Epidermal melanocyte (primary cell): Measurements from ENCODE around the gene OGFR.

Experiments used
- DNase-seq: peaks from one replicate; pipeline ENCODE4 v3.0.0; 2011; ENCODE audit warnings: low spot score; ENCODE audit not compliant: insufficient read length

Gene OGFR

GRCh38 chr20:62825986-62826645, 21.5 kb downstream of the OGFR start:
- no peak for DNase-seq

DNA sequence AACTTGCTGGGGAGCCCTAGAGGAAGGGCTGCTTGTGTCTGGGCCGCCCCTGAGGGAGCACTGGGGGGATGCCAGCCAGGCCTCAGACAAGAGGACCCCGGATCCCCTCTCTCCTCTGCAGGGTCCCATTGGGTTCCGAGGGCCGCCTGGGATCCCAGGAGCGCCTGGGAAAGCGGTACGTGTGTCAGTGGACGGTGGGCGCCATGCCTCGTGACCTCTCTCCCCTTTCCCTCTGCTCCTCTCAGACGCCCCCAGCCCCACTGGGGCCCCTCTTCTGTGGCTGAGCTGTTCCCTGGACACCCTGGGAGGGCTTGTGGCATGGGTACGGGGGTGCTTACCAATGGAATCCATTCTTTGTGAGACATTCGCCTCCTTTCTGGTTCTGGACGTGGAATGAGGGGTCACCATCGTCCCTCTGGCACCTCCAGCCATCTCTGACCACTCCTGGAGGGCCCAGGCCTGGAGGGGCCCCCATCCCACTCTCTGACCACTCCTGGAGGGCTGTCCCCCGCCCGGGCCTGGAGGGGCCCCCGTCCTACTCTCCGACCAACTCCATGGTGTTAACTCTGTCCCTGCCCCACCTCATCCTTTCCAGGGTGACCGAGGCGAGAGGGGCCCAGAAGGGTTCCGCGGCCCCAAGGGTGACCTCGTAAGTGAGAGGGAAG, 22.1 kb downstream of the OGFR start:
- no peak for DNase-seq

- DNase-seq: no peak
Observed at GRCh38 chr20:62827311-62828038, 22.8 kb downstream of the OGFR start.

DNA sequence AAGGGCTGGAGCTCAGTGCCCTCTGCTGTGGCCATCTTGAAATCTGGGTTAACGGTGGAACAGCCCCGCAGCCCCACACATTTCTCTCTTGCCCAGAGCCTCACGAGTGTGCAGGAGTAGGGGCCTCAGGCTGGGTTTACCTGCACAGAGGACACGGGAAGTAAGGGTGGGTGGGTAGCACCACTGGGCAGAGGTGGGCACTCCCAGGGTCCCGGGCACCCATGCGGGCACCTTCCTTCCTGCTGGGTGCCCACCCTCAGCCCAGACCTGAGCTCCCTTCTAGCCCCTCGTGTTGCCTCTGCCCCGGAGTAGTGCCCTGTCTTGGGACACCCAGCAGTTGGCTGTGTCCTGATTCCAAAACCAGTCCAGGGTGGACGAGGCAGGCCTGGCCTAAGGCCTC, 23.4 kb downstream of the OGFR start:
- no peak for DNase-seq

GRCh38 chr20:62828511-62829230, 24.0 kb downstream of the OGFR start:
- DNase-seq: no peak

- DNase-seq: no peak
Observed at GRCh38 chr20:62829231-62830230, 24.9 kb downstream of the OGFR start.

DNA sequence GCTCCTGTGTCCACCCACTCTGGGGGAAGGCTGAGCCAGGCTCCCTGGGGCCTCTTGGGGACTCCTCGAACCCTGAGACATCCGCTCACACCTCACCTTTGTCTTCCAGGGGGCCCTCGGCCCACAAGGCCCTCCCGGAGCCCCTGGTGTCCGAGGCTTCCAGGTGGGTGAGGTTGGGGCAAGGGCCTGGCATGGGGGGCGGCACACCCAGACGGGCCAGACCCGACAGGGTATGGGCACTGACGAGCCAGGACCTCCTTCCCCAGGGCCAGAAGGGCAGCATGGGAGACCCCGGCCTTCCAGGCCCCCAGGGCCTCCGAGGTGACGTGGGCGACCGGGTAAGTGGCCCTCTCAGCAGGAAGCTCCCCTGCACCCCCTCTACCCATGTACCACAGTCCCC, 25.6 kb downstream of the OGFR start:
- DNase-seq: no peak

GRCh38 chr20:62830821-62831220, 26.2 kb downstream of the OGFR start:
- DNase-seq: no peak

DNA sequence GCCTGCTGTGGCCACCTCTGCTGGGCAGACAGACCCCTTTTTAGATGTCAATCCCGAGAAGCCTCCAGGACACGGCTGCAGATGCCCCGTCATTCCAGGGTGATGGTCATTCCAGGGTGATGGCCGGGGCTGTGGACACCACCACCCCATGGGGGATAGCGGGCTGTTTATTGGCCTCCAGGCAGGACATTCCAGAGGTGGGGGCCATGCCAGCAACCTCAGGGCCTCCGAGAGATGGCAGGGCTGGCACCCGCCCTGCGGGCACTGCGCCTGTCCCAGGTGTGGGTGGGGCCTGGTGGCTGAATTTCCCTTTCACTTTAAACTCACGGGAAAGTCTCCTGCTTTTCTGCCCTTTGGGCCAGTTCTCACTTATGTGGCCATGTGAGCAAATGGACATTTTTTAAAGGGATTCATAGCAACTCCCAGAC, 26.7 kb downstream of the OGFR start:
- DNase-seq: no peak

DNA sequence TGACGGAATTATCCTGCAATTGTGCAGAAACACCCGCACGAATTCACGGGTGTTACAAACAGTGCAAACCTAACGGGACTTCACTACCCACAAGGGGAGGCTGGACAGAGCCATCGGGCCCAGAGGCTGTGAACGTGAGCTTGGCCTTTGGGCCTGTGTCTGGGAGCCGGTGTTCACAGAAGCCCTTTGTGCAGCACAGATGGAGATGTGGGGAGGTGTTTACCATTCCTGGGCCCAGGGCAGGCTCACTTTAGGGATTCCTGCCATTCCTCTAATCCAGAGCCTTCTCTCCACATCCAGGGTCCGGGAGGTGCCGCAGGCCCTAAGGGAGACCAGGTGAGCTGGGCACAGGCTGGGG, 27.2 kb downstream of the OGFR start:
- DNase-seq: no peak

GRCh38 chr20:62832212-62832922, 27.7 kb downstream of the OGFR start:
- no peak for DNase-seq

GRCh38 chr20:62832951-62833391, 28.3 kb downstream of the OGFR start:
- DNase-seq: no peak

GRCh38 chr20:62834967-62835730, 30.5 kb downstream of the OGFR start:
- DNase-seq: no peak

- no peak for DNase-seq
Observed at GRCh38 chr20:62835931-62836861, 31.6 kb downstream of the OGFR start.

- no peak for DNase-seq
Observed at GRCh38 chr20:62836967-62837490, 32.4 kb downstream of the OGFR start.

GRCh38 chr20:62837790-62838127, 33.1 kb downstream of the OGFR start:
- DNase-seq: no peak

DNA sequence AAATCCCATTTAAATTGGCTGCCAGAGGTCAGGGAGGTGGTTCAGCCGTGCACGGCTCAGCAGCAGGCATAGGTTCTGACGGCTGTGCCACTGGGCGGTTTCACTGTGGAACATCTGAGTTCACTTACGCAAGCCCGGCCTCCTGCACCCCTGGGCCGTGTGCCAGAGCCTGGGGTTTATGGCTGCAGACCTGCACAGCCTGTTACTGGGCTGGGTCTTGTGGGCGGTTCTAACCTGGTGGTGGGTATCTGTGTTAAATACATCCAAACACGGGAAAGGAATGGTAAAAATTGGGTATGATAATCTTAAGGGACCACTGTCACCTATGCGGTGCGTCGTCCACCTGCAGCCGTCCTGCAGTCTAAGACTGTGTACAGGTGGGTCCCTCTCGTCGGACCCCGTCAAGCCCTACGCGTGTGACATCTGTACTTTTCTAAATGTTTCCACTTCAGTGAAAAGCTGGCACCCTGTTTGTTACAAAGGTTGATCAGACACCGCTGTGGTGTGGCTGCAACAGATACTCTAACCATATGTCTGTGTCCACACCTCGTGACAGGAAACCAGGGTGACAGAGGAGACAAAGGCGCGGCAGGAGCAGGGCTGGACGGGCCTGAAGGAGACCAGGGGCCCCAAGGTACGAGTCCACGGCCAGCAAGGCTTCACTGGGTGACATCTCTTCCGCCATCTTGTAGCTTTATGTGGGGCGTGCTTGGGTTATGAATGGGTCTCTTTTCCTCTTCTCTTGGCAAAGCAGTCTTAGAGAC, 33.7 kb downstream of the OGFR start:
- DNase-seq: no peak
